KOPT-K1 (cell line): ENCODE data around the gene AGAP1.

Source experiments
- H3K27ac ChIP-seq: fragments of 200-600 bp; sonication (generic); 2 replicates; pipeline ENCODE4 v1.5.1; 2016; ENCODE audit warnings: antibody characterized with exemption, mild to moderate bottlenecking, low read depth, low read length; ENCODE audit not compliant: poor library complexity, severe bottlenecking
- H3K36me3 ChIP-seq: fragments of 200-600 bp; sonication (generic); 2 replicates; pipeline ENCODE4 v1.5.1; 2017; ENCODE audit warnings: antibody characterized with exemption, mild to moderate bottlenecking, low read length, moderate library complexity; ENCODE audit not compliant: insufficient read depth
- H3K9me3 ChIP-seq: fragments of 200-600 bp; sonication (generic); 2 replicates; pipeline ENCODE4 v1.5.1; 2017; ENCODE audit warnings: antibody characterized with exemption, low read length, mild to moderate bottlenecking; ENCODE audit not compliant: insufficient read depth, poor library complexity, severe bottlenecking

Gene AGAP1

DNA sequence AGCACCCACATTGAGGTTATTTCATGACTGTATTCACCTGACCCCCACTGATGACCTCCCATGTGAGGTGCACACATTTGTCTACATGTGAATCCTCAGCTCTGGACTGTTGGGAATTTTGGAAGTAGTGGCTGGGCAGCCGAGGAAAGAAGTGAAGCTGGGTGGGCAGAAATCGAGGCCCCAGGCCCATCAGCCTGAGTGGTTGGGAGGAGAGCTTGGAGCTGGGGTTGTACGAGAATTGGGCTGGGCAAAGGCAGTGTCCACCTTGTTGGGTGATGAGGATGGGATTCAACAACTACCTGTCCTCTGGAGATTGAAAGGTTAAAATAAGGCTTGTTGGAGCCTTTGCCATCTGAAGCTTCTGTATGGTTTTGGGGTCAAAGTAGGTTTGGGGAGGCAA is 35.8 kb downstream of the AGAP1 start:
- no peaks in the 10 kb centered on the region for H3K36me3 ChIP-seq
- H3K9me3 ChIP-seq, result no peaks in the 10 kb centered on the region
- H3K27ac ChIP-seq, result no peak overlapping the region

DNA sequence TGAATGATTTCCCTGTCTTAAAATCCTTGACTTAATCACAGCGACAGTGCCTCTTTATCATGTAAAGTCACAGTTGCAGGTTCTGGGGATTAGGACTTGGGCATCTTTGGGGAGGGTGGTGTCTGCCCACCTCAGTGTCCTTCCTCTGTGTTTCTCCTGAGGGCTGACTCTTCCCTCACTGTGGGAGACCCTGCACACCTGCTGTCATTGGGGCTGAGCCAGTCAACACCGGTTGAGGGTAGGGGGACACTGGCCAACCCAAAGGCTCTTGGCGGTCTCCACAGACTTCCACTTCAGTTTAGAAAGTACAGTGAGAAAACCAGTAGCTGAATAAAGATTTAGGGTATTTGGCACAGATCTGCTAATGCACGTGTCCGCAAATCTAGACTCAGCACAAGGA is 36.9 kb downstream of the AGAP1 start:
- no peaks in the 10 kb centered on the region for H3K9me3 ChIP-seq
- no peaks in the 10 kb centered on the region for H3K36me3 ChIP-seq
- H3K27ac ChIP-seq, result no peak overlapping the region

DNA sequence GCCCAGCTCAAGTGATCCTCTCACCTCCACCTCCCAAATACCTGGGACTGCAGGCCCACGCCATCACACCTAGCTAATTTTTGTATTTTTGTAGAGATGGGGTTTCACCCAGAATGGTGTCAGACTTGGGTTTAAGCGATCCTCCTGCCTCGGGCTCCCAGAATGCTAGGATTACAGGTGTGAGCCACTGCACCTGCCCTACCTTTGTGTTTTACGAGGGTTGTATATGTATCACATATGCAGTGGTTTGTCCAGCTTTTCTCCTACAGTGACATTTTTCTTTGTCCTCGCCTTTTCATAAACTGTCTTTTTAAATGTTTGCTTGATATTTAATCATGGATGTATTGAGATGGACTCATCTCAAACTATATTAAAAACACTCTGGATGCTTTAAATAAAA is 38.5 kb downstream of the AGAP1 start:
- H3K27ac ChIP-seq, result no peak overlapping the region
- H3K36me3 ChIP-seq, result no peaks in the 10 kb centered on the region
- no peaks in the 10 kb centered on the region for H3K9me3 ChIP-seq

DNA sequence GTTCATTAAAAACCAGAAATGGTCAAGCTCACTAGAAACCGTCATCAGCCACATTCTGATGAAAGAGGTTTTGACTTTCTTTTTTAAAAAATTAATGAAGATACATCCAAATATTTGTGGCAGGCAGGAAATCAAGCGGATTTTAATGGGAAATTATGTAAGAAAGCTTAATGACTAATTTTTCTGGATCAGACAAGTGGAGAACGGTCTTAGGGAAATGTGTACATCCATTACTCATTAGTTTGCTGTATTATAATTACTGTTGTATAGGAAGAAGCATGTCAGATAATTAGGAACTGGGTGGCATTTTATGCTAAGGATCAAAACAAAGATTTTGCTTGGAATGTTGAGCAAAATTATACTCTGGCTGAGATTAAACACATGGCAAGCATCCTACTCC is 39.4 kb downstream of the AGAP1 start:
- Histone ChIP-seq H3K36me3 (no peaks in the 10 kb centered on the region), H3K9me3 (no peaks in the 10 kb centered on the region), H3K27ac (no peak overlapping the region)

DNA sequence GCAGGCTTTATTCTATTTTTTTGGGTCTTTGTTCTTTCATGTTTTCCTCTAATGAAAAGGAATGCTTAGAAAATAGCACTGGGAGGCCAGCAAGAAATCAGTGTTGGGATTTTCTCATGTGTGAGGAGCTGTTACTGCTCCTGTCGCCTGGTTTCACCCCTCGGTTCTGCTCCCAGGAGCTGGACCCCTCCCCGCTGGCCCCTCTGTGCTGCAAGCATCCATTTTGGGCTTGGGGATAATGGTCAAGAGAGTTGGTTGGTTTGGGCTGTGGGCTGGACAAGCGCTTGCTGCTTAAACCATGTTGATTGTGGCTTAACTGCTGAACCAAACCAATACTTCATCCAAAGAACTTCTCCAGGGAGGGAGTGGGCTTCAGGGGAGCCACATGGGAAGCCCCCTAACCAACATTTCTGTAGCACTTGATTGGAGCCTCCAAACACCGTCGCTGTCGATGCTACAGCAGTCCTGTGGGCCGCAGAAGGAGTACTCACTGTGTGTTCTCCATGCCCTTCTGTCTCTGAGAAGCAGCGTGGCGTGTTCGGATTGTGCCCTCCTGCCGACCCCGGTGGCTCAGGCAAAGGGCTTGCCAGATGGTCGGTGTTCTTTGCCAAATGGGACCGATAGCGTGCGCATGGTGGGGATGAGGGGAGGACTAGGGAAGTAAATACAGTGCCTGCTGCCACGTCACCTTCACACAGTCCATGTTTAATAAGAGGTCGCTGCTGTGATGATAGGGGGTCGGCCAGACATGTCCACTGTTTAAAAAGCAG is 40.0 kb downstream of the AGAP1 start:
- H3K27ac ChIP-seq, result no peak overlapping the region

DNA sequence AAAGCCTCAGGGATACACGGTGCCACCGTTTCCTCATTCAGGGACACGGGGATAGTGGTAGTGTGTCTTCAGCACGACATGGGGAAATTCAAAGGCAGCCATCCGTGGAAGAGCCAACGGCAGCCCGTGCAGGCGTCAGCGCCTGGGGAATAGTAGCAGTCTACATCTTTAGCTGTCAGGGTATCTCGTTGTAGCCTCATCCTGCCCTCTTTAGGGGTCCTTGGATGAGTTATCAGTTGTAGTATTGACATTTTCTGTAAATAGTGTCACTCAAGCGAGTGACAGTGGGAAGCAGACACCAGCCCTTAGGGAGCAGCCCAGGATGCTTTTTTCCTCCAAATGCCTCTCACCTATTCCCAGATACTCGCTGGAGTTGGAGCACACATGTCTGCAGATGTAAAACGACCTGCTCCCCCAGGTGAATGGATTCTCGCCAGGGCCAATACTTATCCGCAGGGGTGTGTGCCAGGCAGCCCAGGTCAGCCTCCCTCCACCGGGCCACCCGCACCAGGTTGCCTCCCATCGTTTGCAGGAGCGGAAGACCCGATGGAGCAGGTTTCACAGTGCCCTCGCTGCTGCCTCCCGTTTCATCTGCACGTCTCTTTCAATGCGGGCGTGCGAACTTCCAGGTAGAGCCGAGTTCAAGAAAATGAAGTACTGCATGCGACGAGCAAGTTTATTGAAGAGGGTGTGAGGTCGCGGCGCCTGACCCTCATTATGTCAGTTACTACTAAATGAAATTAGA is 41.0 kb downstream of the AGAP1 start:
- no peak overlapping the region for H3K27ac ChIP-seq
- H3K36me3 ChIP-seq, result no peaks in the 10 kb centered on the region
- H3K9me3 ChIP-seq, result no peaks in the 10 kb centered on the region

More for the DNA sequence above, 40.0 kb downstream of the AGAP1 start:
- Histone ChIP-seq H3K9me3 (no peaks in the 10 kb centered on the region), H3K36me3 (no peaks in the 10 kb centered on the region)

DNA sequence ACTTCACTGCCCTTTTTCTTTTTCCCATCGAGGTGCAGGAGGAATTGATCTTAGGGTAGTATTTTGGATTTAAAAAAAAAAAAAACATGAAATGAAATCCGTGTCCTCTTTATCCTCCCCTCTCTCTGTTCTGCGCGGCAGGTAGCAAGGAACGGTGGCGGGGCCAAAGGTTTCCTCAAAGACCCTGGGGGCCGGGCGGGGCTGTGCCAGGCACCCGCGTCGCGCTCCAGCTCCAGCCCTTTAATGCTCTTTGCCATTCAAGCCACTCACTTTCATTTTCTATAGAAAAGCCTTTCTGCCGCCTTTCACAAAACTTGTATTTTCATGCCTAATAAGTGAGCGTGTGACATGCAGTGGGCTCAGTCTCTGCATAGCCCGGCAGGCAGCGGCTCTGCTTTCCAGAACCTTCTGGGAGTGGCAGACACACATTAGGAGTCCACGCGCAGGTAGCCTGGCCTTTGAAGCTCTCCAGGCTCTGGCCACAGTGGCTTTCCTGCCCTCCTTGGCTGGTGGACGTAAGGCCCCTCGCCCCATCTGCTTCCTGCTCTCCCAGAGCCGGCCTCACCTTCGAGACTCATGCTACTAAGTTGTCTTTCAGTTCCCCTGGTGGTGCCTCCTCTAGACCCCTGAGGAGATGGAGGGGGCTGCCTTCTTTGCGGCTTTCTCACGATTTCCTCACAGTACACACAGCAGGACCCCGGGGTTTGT is 41.7 kb downstream of the AGAP1 start:
- no peaks in the 10 kb centered on the region for H3K9me3 ChIP-seq
- H3K36me3 ChIP-seq, result no peaks in the 10 kb centered on the region
- H3K27ac ChIP-seq, result no peak overlapping the region

DNA sequence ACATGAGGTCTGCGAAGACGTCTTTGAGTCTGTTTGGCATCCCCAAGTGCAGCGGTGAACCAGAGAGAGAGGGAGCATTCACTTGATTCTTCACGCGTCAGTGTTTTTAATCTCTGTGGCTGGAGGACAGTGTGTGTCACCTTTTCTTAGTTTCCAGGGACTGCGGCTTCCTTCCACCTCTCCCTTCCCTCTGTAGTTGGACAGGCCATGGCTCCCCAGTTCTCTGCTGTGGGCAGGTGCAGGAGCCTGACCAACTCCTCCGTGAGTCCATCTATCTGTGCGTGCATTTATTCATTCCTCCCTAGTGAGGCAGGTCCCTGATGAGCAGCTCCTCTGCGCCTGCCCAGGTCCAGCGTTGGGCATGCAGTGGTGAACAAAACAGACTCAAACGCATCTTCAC is 42.9 kb downstream of the AGAP1 start:
- H3K27ac ChIP-seq, result no peak overlapping the region
- no peaks in the 10 kb centered on the region for H3K9me3 ChIP-seq
- no peaks in the 10 kb centered on the region for H3K36me3 ChIP-seq

DNA sequence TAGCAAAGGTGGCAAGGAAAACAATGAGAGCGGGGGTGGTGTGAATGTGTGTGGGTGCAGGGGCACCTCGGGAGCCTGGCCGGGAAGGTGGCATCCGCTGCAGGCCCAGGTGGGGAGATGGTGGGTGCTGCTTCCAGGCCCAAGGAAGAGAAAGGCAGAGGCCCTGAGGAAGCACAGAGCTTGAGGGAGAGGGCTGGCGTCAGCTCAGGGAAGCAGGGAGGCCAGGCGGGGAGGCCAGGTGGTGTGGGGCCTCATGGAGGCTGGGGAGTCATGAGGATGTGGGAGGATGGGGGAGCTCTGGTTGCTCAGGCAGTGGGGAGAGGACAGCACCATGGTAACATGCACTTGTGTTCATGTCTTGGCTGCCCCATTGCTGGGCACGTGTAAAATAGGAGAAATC is 43.3 kb downstream of the AGAP1 start:
- Histone ChIP-seq H3K27ac (no peak overlapping the region), H3K9me3 (no peaks in the 10 kb centered on the region), H3K36me3 (no peaks in the 10 kb centered on the region)

DNA sequence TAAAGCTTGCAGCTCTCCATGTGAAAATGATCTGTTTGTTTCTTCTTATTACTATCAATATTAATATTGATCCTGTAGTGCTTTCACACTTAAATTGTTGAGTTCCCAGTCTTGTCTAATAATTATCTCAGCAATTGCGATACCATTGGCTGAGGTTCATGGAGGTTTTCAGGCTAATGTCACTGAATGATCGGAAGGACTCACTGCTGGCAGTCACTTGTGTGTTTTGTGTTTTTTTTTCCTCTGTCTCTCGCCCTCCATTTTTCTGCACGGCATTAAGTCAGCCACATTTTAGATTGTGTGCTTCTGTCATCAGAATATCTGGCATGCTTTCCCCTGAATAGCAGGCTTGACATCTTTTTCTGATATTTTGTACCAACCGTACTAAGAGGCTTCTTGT is 43.7 kb downstream of the AGAP1 start:
- H3K36me3 ChIP-seq, result no peaks in the 10 kb centered on the region
- no peak overlapping the region for H3K27ac ChIP-seq

DNA sequence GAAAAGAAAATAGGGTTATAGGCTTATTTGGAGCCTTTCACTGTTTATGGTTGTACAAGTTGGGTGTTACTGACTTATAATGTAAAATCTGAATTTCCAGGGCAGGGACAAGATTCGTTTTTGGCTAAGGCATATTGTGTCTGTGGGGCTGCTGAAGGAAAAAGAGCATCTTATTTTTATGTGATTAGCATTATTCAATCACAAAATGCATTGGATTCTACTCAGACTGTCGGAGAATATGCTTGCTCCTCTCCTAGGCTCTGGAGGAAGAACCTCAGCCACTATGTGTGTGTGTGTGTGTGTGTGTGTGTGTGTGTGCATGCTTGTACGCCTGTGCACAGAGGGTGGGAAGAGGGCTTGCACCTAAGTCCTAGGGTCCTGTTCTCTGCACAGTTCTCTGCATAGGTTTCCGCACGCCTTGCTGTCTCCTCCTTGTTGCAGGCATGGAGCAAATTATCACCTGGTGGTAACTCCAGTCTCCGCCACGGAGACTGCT is 44.3 kb downstream of the AGAP1 start:
- Histone ChIP-seq H3K36me3 (no peaks in the 10 kb centered on the region), H3K9me3 (no peaks in the 10 kb centered on the region), H3K27ac (no peak overlapping the region)

More for the DNA sequence above, 43.7 kb downstream of the AGAP1 start:
- H3K9me3 ChIP-seq, result no peaks in the 10 kb centered on the region

DNA sequence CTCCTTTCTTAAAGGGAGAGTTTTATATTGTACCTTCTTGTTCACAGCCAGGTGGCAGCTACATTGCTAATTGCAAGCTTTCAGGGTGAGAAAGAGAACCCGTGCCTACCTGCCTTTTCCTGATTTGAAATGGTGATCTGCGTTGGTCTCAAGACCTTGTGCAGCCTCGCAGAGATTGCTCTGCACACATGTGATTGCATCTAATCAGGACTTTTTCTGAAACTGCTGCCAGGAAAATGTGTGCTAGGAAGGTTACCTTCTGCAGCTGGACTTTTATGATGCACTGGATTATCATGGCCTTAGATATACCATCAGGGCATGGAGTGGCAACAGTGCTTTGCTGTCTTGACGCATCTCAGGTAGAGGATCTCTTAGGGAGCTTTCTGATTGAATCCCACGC is 45.1 kb downstream of the AGAP1 start:
- no peak overlapping the region for H3K27ac ChIP-seq
- no peaks in the 10 kb centered on the region for H3K36me3 ChIP-seq
- H3K9me3 ChIP-seq, result no peaks in the 10 kb centered on the region

DNA sequence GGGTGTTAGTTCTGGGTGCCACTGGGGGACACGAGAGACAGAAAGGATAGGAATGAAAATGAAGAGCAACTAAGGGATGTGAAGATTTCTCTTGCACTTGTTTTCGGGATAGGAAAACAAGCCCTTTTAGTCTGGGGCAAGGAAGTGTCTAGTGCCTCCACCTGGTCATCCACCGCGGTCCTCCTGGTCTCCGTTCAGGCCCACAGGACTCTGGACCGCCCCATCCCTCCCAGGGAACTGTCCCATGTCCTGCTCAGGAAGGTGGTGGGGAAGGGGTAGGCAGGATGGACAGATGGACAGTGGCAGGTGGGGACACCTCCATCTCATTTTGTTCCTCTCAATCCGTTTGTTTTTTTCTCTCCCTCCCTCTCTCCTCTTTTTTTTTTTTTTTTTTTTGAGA is 45.9 kb downstream of the AGAP1 start:
- Histone ChIP-seq H3K9me3 (no peaks in the 10 kb centered on the region), H3K27ac (no peak overlapping the region), H3K36me3 (no peaks in the 10 kb centered on the region)

DNA sequence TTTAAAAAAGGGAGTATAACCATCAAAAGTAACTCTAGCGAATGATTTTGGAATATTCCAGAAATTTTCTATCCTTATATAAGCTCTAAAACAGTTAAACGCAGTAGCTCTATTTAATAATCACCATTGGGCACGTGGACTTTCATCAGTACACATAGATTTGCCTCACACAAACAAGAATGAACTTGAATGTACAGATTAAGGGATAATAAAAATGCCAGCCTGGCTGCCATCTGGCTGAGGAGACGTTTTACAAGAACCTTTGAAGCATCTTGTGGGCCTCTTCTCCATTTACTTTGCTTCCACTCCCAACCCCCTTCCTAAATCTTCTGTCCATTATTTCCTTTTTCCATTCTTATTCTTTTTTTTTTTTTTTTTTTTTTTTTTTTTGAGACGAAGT is 47.2 kb downstream of the AGAP1 start:
- no peak overlapping the region for H3K27ac ChIP-seq
- H3K36me3 ChIP-seq, result no peaks in the 10 kb centered on the region
- no peaks in the 10 kb centered on the region for H3K9me3 ChIP-seq

DNA sequence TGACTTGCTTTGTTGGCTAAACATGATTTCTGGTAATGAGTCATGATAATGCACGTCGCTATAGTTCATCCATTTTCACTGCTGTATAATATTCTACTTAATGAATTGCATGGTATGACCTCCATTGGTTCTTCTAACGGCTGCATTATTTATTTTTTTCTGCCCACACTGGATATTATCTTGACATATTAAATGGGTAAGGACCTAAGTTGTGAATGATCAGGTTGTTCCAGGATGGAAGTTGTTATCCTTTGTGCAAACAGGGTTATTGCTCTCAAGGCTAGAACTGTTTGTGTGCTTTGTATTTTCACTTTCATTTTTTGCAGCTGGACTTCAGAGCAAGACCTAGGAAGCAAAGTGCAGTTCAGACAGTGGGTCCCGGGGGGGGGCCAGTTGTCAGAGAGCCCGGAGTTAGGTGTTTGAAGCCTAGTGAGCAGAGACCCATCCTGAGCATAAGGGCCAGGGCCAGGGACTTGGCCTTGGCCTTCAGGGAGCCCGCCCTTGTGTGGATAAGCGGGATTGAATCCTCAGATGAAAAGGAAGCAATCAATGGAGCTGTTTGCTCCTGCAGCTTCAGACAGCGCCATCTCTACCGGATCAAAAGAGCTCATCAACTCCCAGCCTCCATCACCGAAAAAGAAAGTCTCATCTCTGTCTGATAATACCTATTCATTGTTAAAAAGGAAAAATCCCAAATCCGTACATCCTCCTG is 48.2 kb downstream of the AGAP1 start:
- no peak overlapping the region for H3K27ac ChIP-seq
- no peaks in the 10 kb centered on the region for H3K36me3 ChIP-seq
- no peaks in the 10 kb centered on the region for H3K9me3 ChIP-seq
